ENCODE measurements around the gene TUBGCP2. TPM values are rescaled to one million over a fixed set of nuclear protein-coding genes. Genes with fewer than 3 reads are reported as not detected.

Gene TUBGCP2
- total RNA-seq, 4 donors from 2014 or later = 35.8 to 47.3 (median 38.8) TPM

DNA sequence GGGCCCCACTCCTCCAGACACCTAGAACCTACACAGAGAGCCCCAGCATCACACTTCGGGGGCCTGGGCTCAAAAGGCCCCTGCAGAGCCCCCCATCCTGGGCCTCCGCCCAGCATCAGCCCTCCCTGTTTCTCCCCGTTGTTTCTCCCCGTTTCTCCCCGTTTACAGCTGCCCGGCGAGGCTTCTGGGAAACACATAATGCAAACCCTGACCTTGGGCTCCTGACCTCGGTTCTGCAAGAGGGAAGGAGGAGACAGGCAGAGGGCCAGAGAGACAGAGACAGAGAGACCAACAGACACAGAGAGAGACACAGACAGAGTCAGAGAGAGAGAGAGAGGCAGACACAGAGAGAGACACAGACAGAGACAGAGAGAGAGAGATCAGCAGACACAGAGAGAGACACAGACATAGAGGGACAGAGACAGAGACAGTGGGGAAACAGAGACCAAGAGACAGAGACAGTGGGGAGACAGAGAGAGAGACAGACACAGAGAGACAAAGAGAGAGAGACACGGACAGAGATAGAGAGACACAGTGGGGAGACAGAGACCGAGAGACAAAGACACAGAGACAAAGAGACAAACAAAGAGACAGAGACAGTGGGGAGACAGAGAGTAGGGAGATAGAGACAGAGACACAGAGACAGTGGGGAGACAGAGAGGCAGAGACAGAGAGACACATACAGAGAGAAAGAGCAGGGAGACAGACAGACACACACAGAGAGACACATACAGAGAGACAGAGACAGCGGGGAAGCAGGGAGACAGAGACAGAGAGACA, 58.5 kb downstream of the TUBGCP2 start:
- Histone ChIP-seq H3K9me3 (no peaks in the 10 kb centered on the region), H3K36me3 (no peaks in the 10 kb centered on the region), H3K4me3 (no peak overlapping the region), H3K4me1 (no peaks in the 10 kb centered on the region), H3K27me3 (peaks cover 87% of the 10 kb centered on the region), H3K27ac (no peak overlapping the region)
- no peak for ATAC-seq
- WGBS, 2 donors (ENCODE audit: low coverage in 1 of 2) = 67 to 94% methylated on average over 3 to 4 of the region's 11 CpGs
- TF ChIP-seq POLR2A (IDR thresholded peaks at IDR 0.05) (no peak), EP300 (IDR thresholded peaks at IDR 0.05) (no peak)

DNA sequence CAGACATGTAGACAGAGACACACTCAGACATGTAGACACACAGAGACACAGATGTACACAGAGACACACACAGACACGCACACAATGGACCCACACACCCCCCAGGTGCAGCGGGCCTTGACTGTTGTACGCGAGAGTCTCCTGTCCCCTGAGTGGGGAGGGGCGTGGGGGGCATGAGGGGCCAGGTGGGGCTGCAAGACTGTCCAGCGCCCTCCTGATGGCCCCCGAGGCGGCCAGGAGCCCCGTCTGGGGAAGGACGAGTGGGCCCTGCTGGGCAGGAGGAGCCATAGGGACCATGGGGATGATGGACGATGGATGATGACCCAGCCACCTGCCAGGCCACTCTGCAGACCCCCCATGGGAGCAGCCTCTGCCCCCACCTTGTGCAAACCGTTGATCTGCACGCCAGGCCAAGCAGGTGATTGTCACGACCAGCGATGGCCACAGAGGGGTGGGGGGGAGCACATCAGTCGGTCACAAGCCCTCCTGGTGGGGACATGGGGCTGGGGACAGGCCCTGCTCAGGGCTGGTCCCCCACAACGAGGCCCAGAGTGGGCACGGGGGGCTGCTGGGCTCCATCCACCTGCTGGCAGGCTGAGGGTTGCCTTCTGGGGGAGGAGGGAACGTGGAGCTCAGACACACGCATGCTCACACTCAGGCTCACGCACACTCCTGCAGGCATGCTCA, 59.4 kb downstream of the TUBGCP2 start:
- H3K4me3 ChIP-seq = no peak overlapping the region
- ATAC-seq = no peak
- H3K27ac ChIP-seq = no peak overlapping the region
- no peak for TF ChIP-seq POLR2AphosphoS5 (IDR thresholded peaks at IDR 0.05)
- no peak for TF ChIP-seq POLR2A (IDR thresholded peaks at IDR 0.05)
- no peak for TF ChIP-seq EP300 (IDR thresholded peaks at IDR 0.05)
- TF ChIP-seq, protein P1, sequence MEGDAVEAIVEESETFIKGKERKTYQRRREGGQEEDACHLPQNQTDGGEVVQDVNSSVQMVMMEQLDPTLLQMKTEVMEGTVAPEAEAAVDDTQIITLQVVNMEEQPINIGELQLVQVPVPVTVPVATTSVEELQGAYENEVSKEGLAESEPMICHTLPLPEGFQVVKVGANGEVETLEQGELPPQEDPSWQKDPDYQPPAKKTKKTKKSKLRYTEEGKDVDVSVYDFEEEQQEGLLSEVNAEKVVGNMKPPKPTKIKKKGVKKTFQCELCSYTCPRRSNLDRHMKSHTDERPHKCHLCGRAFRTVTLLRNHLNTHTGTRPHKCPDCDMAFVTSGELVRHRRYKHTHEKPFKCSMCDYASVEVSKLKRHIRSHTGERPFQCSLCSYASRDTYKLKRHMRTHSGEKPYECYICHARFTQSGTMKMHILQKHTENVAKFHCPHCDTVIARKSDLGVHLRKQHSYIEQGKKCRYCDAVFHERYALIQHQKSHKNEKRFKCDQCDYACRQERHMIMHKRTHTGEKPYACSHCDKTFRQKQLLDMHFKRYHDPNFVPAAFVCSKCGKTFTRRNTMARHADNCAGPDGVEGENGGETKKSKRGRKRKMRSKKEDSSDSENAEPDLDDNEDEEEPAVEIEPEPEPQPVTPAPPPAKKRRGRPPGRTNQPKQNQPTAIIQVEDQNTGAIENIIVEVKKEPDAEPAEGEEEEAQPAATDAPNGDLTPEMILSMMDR (IDR thresholded peaks at IDR 0.05) = no peak
- no peaks in the 10 kb centered on the region for H3K9me3 ChIP-seq
- WGBS, 2 donors (ENCODE audit: low coverage in 1 of 2) = 56 to 65% methylated on average over 3 to 4 of the region's 21 CpGs
- H3K27me3 ChIP-seq = peaks cover 90% of the 10 kb centered on the region
- H3K36me3 ChIP-seq = no peaks in the 10 kb centered on the region
- no peaks in the 10 kb centered on the region for H3K4me1 ChIP-seq

DNA sequence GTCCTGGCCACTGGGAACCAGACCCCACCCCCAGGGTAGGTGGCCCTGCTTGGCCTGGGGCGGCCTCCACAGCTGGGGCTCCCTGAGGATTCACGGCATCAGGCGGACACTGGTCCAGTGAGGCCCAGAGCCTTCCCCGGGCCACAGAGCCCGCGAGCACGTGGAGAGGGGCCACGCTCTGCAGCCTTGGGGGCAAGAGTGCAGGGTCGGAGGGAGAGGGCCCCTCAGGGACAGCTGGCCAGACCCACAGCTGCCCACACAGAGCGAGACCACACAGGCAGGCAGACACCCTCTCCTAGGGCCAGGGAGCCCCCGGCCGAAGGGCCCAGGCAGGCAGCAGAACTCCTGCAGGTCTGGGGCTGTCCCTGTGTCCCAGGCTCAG, 60.3 kb downstream of the TUBGCP2 start:
- TF ChIP-seq, protein P1 (IDR thresholded peaks at IDR 0.05) = no peak
- H3K4me3 ChIP-seq = no peak overlapping the region
- ATAC-seq = no peak
- WGBS, 2 donors (ENCODE audit: low coverage in 1 of 2) = no CpG with 5 or more reads among the region's 12 CpGs
- no peaks in the 10 kb centered on the region for H3K4me1 ChIP-seq
- peaks cover 95% of the 10 kb centered on the region for H3K27me3 ChIP-seq
- H3K9me3 ChIP-seq = no peaks in the 10 kb centered on the region
- no peak overlapping the region for H3K27ac ChIP-seq
- no peaks in the 10 kb centered on the region for H3K36me3 ChIP-seq

DNA sequence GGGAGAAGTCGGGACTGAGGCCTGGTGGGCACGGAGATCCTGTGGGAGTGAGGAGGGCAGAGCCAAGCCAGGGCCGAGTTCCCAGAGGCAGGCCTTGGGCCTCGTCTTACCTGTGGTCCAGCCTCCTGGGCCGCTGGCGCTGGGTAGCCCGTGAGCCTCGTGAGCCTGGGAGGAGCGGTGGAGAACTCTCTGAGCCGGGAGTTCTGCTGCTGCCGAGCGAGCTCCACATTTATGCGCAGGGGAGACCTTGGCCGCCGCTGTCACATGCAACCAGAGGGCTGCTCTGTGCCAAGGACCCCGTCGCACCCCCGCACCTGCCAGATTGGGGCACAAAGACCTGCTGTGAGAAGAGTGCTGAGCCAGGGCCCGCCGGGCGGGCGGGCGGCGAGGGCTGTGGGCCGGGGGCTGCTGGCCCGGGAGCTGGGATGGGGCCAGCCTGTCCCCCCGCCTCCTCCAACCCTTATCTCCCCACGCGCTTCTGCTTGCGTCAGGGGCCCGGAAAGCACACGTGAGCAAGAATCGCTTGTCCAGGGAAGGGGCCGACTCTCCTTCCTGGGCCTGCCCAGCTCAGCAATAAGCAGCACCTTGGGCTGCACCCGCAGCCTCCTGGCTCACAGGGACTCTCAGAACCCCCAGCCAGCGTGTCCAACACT, 60.9 kb downstream of the TUBGCP2 start:
- no peaks in the 10 kb centered on the region for H3K9me3 ChIP-seq
- no peaks in the 10 kb centered on the region for H3K36me3 ChIP-seq
- no CpG with 5 or more reads among the region's 36 CpGs for WGBS, 2 donors (ENCODE audit: low coverage in 1 of 2)
- no peak overlapping the region for H3K27ac ChIP-seq
- no peaks in the 10 kb centered on the region for H3K4me1 ChIP-seq
- peaks cover 98% of the 10 kb centered on the region for H3K27me3 ChIP-seq
- no peak for ATAC-seq
- H3K4me3 ChIP-seq = no peak overlapping the region
- TF ChIP-seq POLR2AphosphoS5 (IDR thresholded peaks at IDR 0.05) (no peak), POLR2A (IDR thresholded peaks at IDR 0.05) (no peak), EP300 (IDR thresholded peaks at IDR 0.05) (no peak)
- TF ChIP-seq, protein P1 (IDR thresholded peaks at IDR 0.05) = no peak

DNA sequence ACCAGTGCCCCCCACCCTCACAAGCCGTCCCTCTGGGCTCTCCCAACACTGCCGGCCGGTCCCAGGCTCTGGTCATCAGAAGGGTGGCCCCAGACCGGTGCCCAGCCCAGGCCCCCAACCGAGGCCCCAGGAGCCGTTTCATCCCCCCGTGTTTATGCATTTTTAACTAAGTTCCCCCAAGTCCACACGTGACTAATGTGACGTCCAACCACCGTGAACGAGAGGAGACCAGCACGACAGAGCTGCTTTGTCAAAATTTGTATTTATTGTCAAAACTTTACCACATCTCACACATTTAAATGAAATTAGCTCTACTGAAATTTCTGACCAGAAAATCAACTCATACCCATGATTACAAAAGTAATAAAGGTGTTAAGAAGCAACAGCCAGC, 62.4 kb downstream of the TUBGCP2 start:
- no peaks in the 10 kb centered on the region for H3K36me3 ChIP-seq
- no peaks in the 10 kb centered on the region for H3K4me1 ChIP-seq
- TF ChIP-seq, protein P1 (IDR thresholded peaks at IDR 0.05) = no peak
- TF ChIP-seq POLR2AphosphoS5 (IDR thresholded peaks at IDR 0.05) (no peak), POLR2A (IDR thresholded peaks at IDR 0.05) (no peak), EP300 (IDR thresholded peaks at IDR 0.05) (no peak)
- no peaks in the 10 kb centered on the region for H3K9me3 ChIP-seq
- H3K27ac ChIP-seq = no peak overlapping the region
- H3K27me3 ChIP-seq = peaks cover 98% of the 10 kb centered on the region
- no peak overlapping the region for H3K4me3 ChIP-seq
- 45 to 47% methylated on average over 4 to 8 of the region's 12 CpGs for WGBS, 2 donors (ENCODE audit: low coverage in 1 of 2)
- ATAC-seq = no peak
